Measurements from ENCODE around the gene BCAP31.

- no peak for TF ChIP-seq CTCF (conservative IDR thresholded peaks at IDR 0.05)
- TF ChIP-seq ZFX (IDR thresholded peaks at IDR 0.05) = no peak
Measured at GRCh38 chrX:153769865-153770600, 45.8 kb upstream of the BCAP31 start.
